Osteoblast (primary cell): ENCODE data around the gene JPT2. TPM values are rescaled to one million over a fixed set of nuclear protein-coding genes. Genes with fewer than 3 reads are reported as not detected.

Source experiments
- DNase-seq: peaks from one replicate; pipeline ENCODE4 v3.0.0; 2011; ENCODE audit warnings: low spot score, mixed read lengths; ENCODE audit not compliant: insufficient read length; ENCODE audit errors: missing footprints
- H2AFZ ChIP-seq: 2 replicates; pipeline ENCODE4 v1.6.0; 2011; ENCODE audit warnings: mild to moderate bottlenecking, low read length
- H3K27ac ChIP-seq: 2 replicates; pipeline ENCODE4 v1.5.1; 2011; ENCODE audit warnings: mild to moderate bottlenecking, low read depth, low read length, moderate library complexity
- H3K27me3 ChIP-seq: 2 replicates; pipeline ENCODE4 v1.6.0; 2012; ENCODE audit warnings: mild to moderate bottlenecking, control low read depth, inconsistent platforms, low read length, moderate library complexity; ENCODE audit not compliant: insufficient read depth
- H3K36me3 ChIP-seq: 2 replicates; pipeline ENCODE4 v1.5.1; 2011; ENCODE audit warnings: mild to moderate bottlenecking, low read length, control low read depth, moderate library complexity; ENCODE audit not compliant: insufficient read depth
- H3K4me1 ChIP-seq: 2 replicates; pipeline ENCODE4 v1.5.1; 2011; ENCODE audit warnings: mild to moderate bottlenecking, low read length, control low read depth, moderate library complexity; ENCODE audit not compliant: insufficient read depth
- H3K4me2 ChIP-seq: 2 replicates; pipeline ENCODE4 v1.6.0; 2011; ENCODE audit warnings: mild to moderate bottlenecking, low read length; ENCODE audit not compliant: insufficient read depth
- H3K4me3 ChIP-seq: fragments of 200-600 bp; sonication (generic); 3 replicates; pipeline ENCODE4 v1.5.1; 2012; ENCODE audit warnings: mild to moderate bottlenecking, low read length, inconsistent platforms; ENCODE audit not compliant: insufficient read depth
- H3K79me2 ChIP-seq: 2 replicates; pipeline ENCODE4 v1.6.0; 2012; ENCODE audit warnings: mild to moderate bottlenecking, low read length, control low read depth, inconsistent platforms; ENCODE audit not compliant: insufficient read depth
- H3K9me3 ChIP-seq: 2 replicates; pipeline ENCODE4 v1.5.1; 2011; ENCODE audit warnings: low read depth, low read length, control low read depth
- H4K20me1 ChIP-seq: 2 replicates; pipeline ENCODE4 v1.6.0; 2012; ENCODE audit warnings: mild to moderate bottlenecking, low read length, control low read depth; ENCODE audit not compliant: insufficient read depth
- CTCF ChIP-seq: IDR thresholded peaks from 2 replicates; pipeline ENCODE4 v1.5.1; 2011; ENCODE audit warnings: mild to moderate bottlenecking, low read depth, low read length, moderate library complexity; ENCODE audit errors: extremely low read depth
- small RNA-seq: library from RNA; depleted of rRNA; stranded (forward); fragments of <200 nt; gene quantifications from one replicate; pipeline ENCODE3, GENCODE V24; 2012
- total RNA-seq: library from RNA; depleted of rRNA; stranded (reverse); fragments of >200 nt; gene quantifications from 2 replicates; pipeline ENCODE4 v1.2.3, GENCODE V29; 2012

JPT2 gene
- total RNA-seq, 1 donor, result 22.8 TPM

DNA sequence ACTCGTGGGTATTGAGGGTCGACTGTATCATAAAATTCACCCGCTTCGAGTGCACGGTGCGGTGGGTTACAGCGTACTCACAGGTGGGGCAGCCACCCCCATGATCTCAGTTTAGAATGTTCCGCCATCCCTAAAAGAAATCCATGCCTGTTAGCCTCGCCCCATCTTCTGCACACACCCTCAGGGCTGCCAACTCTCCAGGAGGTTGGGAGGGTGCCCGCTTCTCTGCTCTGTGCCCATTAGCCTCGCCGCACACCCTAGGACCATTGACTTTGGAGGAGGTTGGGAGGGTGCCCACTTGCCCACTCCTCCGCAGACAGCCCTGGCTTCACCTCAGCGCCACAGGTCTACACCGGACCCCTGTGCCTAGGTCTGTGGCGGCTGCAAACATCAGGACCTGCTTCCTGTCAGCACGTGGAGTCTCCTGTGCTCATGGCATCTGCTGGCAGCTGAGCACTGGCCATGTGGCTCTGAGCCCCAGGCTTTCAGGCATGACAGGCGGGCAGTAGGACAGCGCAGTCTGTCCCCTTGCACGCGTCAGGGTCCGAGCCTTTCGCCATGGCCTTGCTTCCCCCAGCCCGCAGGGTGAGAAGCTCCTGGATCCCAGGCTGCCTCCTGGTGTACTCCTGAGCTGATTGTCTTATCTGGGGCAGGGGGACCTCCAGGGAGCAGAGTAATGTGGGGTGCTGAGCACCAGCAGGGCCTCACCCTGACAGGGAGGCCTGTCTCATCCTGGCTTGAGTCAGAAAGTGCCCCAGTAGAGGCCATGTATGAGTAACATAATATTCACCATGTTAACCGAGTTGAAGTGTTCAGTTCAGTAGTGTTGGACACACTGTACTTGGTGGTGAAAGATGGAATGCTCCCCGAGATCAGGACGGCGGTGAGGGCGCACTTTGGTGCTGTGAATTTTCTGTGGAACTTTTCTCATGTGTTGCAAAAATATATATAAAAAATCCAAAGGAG lies 71.4 kb downstream of the JPT2 start:
- Histone ChIP-seq H3K36me3 (peaks cover 51% of the 10 kb centered on the region), H3K27me3 (no peaks in the 10 kb centered on the region), H3K27ac (no peak overlapping the region), H3K4me1 (peaks cover 28% of the 10 kb centered on the region), H4K20me1 (peaks cover 8% of the 10 kb centered on the region), H2AFZ (no peak overlapping the region), H3K4me2 (no peak overlapping the region), H3K79me2 (peaks cover 4% of the 10 kb centered on the region), H3K9me3 (no peaks in the 10 kb centered on the region), H3K4me3 (no peak overlapping the region)
- no peak for TF ChIP-seq CTCF
- DNase-seq, result no peak

Small RNA genes within 50 kb of the gene (small RNA-seq; reads per million reads assigned to genes)
- gene MIR3177, result 1.0 reads per million, percentile 30 among the genes with 10 or more reads in this experiment

Other genes with a start within 250 kb of the JPT2 start
- gene PERCC1, start 247.2 kb upstream of the JPT2 start, total RNA-seq, result not detected in 2 replicates
- gene CCDC154, start 233.7 kb upstream of the JPT2 start, total RNA-seq, result 0.36 and 0.59 TPM in 2 replicates
- gene CLCN7, start 203.3 kb upstream of the JPT2 start, total RNA-seq, result 161 and 187 TPM in 2 replicates
- gene PTX4, start 189.3 kb upstream of the JPT2 start, total RNA-seq, result not detected in 2 replicates
- gene TELO2, start 184.9 kb upstream of the JPT2 start, total RNA-seq, result 12.4 and 18.1 TPM in 2 replicates
- gene TMEM204, start 144.6 kb upstream of the JPT2 start, total RNA-seq, result 7.7 and 8.3 TPM in 2 replicates
- gene IFT140, start 66.2 kb upstream of the JPT2 start, total RNA-seq, result 37.1 and 38.0 TPM in 2 replicates
- gene CRAMP1, start 65.9 kb upstream of the JPT2 start, total RNA-seq, result 9.7 and 11.2 TPM in 2 replicates
- 64.1 and 71.0 TPM in 2 replicates for gene MAPK8IP3, start 27.9 kb downstream of the JPT2 start, total RNA-seq
- gene NME3, start 93.3 kb downstream of the JPT2 start, total RNA-seq, result 49.2 and 55.4 TPM in 2 replicates
- gene EME2, start 94.5 kb downstream of the JPT2 start, total RNA-seq, result 10.0 and 16.3 TPM in 2 replicates
- 40.5 and 47.1 TPM in 2 replicates for gene MRPS34, start 94.9 kb downstream of the JPT2 start, total RNA-seq
- 33.6 and 42.3 TPM in 2 replicates for gene SPSB3, start 104.3 kb downstream of the JPT2 start, total RNA-seq
- gene NUBP2, start 104.7 kb downstream of the JPT2 start, total RNA-seq, result 45.4 and 56.1 TPM in 2 replicates
- not detected in 2 replicates for gene IGFALS, start 115.4 kb downstream of the JPT2 start, total RNA-seq
- gene HAGH, start 148.5 kb downstream of the JPT2 start, total RNA-seq, result 28.9 and 32.9 TPM in 2 replicates
- gene FAHD1, start 148.9 kb downstream of the JPT2 start, total RNA-seq, result 63.1 and 72.7 TPM in 2 replicates
- gene MEIOB, start 193.9 kb downstream of the JPT2 start, total RNA-seq, result not detected in 2 replicates
- gene HS3ST6, start 240.1 kb downstream of the JPT2 start, total RNA-seq, result not detected in 2 replicates